Fibroblast of the conjunctiva (primary cell): ENCODE results near the gene C3orf33.

Source experiments
- DNase-seq: peaks from one replicate; pipeline ENCODE4 v3.0.0-alpha.2; 2010; ENCODE audit warnings: low read depth

C3orf33 gene

GRCh38 chr3:155741603-155742002 is 64.5 kb downstream of the C3orf33 start:
- DNase-seq = no peak

DNA sequence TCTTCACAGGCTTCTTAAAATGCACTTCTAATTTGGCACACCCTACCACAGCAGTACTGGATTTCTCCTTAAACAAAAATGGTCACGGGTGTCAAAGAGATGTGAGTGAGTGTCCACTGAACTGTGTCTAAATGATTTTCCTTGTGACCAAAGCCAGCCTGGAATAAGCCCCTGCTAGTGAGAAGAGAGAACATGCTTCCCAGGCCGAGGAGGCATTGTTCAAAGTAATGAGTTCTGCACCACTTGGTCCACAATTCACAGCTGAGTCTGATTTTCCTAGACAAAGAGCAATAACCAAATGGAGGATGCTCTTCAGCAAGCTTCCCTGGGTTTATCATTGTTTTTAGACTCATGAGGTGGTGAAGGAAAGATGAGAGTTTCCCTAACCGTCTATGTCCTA is 65.0 kb downstream of the C3orf33 start:
- no peak for DNase-seq

- DNase-seq = no peak
Observed at GRCh38 chr3:155739154-155739553, 66.9 kb downstream of the C3orf33 start.

DNA sequence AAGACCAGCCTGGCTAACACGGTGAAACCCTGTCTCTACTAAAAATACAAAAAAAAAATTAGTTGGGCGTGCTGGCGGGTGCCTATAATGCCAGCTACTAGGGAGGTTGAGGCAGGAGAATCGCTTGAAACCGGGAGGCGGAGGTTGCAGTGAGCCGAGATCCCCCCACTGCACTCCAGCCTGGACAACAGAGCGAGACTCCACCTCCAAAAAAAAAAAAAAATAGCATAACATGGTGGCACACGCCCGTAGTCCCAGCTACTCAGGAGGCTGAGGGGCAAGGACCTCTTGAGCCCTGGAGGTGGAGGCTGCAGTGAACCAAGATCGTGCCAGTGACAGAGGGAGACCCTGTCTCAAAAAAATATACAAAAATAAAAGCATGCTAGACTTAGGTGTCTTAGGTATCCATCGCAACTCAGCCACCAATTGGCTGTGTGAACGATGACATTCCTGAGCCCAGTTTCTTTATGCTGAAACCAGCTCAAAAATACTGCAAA is 67.5 kb downstream of the C3orf33 start:
- DNase-seq = no peak

DNA sequence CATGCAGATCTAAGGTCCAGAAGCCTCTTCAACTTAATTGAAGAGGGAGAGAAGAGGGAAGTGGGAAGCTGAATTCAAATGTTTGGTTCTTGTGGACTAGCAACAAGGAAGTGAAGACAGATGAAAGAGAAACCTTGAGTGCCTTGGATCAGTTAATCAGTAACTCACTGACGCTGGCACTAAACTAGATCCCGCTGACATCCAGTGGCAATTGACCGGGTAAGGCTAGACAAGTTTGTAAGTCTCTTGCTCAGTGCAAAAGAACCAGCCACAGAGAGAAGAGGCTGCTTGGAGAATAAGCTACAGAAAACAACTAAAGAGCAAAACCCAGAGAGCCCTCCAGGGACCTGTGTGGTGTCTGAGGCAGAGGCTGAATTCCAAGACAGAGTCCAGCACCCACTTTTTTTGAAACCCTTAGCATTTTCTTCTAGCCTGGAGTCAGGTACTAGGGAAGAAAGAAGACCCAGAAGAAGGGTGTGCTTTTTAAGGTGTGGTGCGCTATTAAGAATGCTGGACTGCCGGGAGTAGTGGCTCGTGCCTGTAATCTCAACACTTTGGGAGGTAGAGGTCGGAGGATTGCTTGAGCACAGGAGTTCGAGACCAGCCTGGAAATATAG is 68.1 kb downstream of the C3orf33 start:
- no peak for DNase-seq

- no peak for DNase-seq
Observed at GRCh38 chr3:155736381-155736780, 69.7 kb downstream of the C3orf33 start.

DNA sequence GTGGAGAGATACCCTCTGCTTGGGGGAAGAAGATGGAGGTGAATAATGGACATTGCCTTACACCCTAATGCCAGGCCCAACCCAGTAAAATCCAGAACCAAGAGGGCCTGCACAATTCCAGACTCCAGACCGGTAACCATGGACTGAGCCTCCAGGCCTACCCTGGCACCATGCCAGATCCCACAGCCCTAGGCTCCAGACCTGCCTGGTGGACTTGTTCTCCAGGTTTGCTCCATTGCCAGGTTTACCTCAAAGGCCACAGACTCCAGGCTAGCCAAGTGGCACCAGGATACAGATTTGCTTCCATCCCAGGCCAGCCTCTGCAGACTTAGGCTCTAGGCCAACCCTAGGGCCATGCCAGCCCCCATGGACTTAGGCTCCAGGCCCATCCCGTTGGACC is 75.2 kb downstream of the C3orf33 start:
- no peak for DNase-seq

DNA sequence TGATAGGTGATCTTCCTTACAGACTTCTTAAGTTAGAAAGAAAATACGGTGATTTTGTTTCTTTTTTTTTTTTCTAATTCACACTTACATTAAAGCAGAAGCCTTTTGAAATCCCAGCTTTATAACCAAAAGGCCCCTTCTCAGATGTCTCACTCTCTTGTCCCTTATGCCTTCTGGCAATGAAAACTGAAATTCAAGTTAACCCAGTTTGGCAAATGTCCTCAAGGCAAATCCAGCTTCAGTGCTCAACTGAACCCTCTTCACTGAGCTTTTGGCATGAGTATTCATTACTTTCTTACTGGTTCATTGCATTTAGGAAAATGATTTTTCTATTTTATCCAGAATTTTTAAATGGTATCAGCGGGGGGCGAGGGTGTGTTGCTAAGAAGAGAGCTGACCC is 78.2 kb downstream of the C3orf33 start:
- no peak for DNase-seq

- DNase-seq = no peak
Observed at GRCh38 chr3:155714295-155714718, 91.8 kb downstream of the C3orf33 start.
